ENCODE results near the gene EXOC1L.

Gene EXOC1L

GRCh38 chr4:55793479-55793878 lies 26.1 kb upstream of the EXOC1L start:
- FAIRE-seq (no peak), DNase-seq (ENCODE audit: insufficient read length, low spot score) (no peak)
- no peak for TF ChIP-seq CTCF (IDR thresholded peaks at IDR 0.05; ENCODE audit: insufficient read depth, missing control alignments)

- DNase-seq (ENCODE audit: insufficient read length, low spot score) (no peak), FAIRE-seq (no peak)
- no peak for TF ChIP-seq CTCF (IDR thresholded peaks at IDR 0.05; ENCODE audit: insufficient read depth, missing control alignments)
These were observed 25.5 kb upstream of the EXOC1L start for GRCh38 chr4:55794053-55794452.

GRCh38 chr4:55795341-55795740 lies 24.2 kb upstream of the EXOC1L start:
- no peak for TF ChIP-seq CTCF (IDR thresholded peaks at IDR 0.05; ENCODE audit: insufficient read depth, missing control alignments)
- FAIRE-seq, result no peak
- no peak for DNase-seq (ENCODE audit: insufficient read length, low spot score)

- no peak for TF ChIP-seq CTCF (IDR thresholded peaks at IDR 0.05; ENCODE audit: insufficient read depth, missing control alignments)
- FAIRE-seq (no peak), DNase-seq (ENCODE audit: insufficient read length, low spot score) (no peak)
These were observed 18.1 kb upstream of the EXOC1L start for GRCh38 chr4:55801498-55801897.

GRCh38 chr4:55807556-55807955 lies 12.0 kb upstream of the EXOC1L start:
- no peak for DNase-seq (ENCODE audit: insufficient read length, low spot score)
- FAIRE-seq, result no peak
- TF ChIP-seq CTCF (IDR thresholded peaks at IDR 0.05; ENCODE audit: insufficient read depth, missing control alignments), result no peak

- no peak for DNase-seq (ENCODE audit: insufficient read length, low spot score)
- no peak for TF ChIP-seq CTCF (IDR thresholded peaks at IDR 0.05; ENCODE audit: insufficient read depth, missing control alignments)
- no peak for FAIRE-seq
These were observed 11.4 kb upstream of the EXOC1L start for GRCh38 chr4:55808186-55808585.

GRCh38 chr4:55808632-55809031 lies 11.0 kb upstream of the EXOC1L start:
- FAIRE-seq (no peak), DNase-seq (ENCODE audit: insufficient read length, low spot score) (no peak)

More at GRCh38 chr4:55808632-55809031, 11.0 kb upstream of the EXOC1L start:
- no peak for TF ChIP-seq CTCF (IDR thresholded peaks at IDR 0.05; ENCODE audit: insufficient read depth, missing control alignments)
